Neutrophil (primary cell): Measurements from ENCODE around the gene MGAT1.

Source experiments
- H3K27ac ChIP-seq: fragments of 200-600 bp; sonication (generic); 2 replicates; pipeline ENCODE4 v1.5.1; 2016; ENCODE audit warnings: mild to moderate bottlenecking, moderate library complexity
- H3K27me3 ChIP-seq: fragments of 200-600 bp; sonication (generic); 2 replicates; pipeline ENCODE4 v1.6.0; 2016; ENCODE audit warnings: mild to moderate bottlenecking
- H3K36me3 ChIP-seq: fragments of 200-600 bp; sonication (generic); 2 replicates; pipeline ENCODE4 v1.5.1; 2017
- H3K4me1 ChIP-seq, 2 experiments: fragments of 200-600 bp in 1 of 2; sonication (generic) in 1 of 2; 1 replicate in 1 of 2; 2 replicates in 1 of 2; pipeline versions ENCODE4 v1.5.1 to v1.6.1; 2013 to 2016; ENCODE audit warnings: low read depth in 1 of 2, low read length in 1 of 2, mild to moderate bottlenecking in 1 of 2, moderate library complexity in 1 of 2; ENCODE audit not compliant: control insufficient read depth in 1 of 2, insufficient read depth in 1 of 2
- H3K4me3 ChIP-seq, 2 experiments: fragments of 200-600 bp in 1 of 2; sonication (generic) in 1 of 2; 1 replicate in 1 of 2; 2 replicates in 1 of 2; pipeline ENCODE4 v1.5.1; 2013 to 2016; ENCODE audit warnings: low read depth in 1 of 2, low read length in 1 of 2, mild to moderate bottlenecking in 1 of 2, moderate library complexity in 1 of 2
- H3K9me3 ChIP-seq: fragments of 200-600 bp; sonication (generic); 2 replicates; pipeline ENCODE4 v1.5.1; 2016
- CTCF ChIP-seq: fragments of 200-600 bp; sonication (generic); IDR thresholded peaks from 2 replicates; pipeline ENCODE4 v1.5.1; 2016; ENCODE audit warnings: antibody characterized with exemption

MGAT1 gene

GRCh38 chr5:180779985-180780610 lies 22.5 kb downstream of the MGAT1 start:
- Histone ChIP-seq H3K36me3 (peaks cover 6% of the 10 kb centered on the region), H3K4me1 (no peaks in the 10 kb centered on the region)
- TF ChIP-seq CTCF, result no peak

GRCh38 chr5:180777475-180777874 lies 25.1 kb downstream of the MGAT1 start:
- Histone ChIP-seq H3K36me3 (peaks cover 6% of the 10 kb centered on the region), H3K4me3 (no peak overlapping the region), H3K4me1 (no peaks in the 10 kb centered on the region), H3K27ac (no peak overlapping the region), H3K27me3 (peaks cover 11% of the 10 kb centered on the region), H3K9me3 (no peaks in the 10 kb centered on the region)
- TF ChIP-seq CTCF, result no peak

More at GRCh38 chr5:180779985-180780610, 22.5 kb downstream of the MGAT1 start:
- Histone ChIP-seq H3K4me3 (no peak overlapping the region), H3K9me3 (no peaks in the 10 kb centered on the region), H3K27ac (no peak overlapping the region), H3K27me3 (no peaks in the 10 kb centered on the region)

DNA sequence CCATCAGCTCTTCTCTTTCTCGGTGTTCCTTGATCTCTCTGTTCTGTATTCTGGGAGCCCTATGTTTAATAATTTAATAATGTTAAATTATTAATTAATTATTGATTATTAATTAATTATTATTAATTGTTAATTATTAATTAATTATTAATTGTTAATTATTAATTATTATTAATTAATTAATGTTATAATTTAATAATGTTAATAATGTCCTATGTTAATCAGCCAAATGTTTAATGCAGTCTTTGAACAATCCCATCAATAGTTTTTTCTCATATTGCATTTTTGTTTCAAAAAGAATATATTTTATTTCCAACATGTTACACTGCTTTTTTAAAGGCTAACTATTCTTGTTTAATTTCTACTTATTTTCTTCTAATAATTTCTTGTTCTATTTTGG lies 26.2 kb downstream of the MGAT1 start:
- Histone ChIP-seq H3K4me1 (no peaks in the 10 kb centered on the region), H3K9me3 (no peaks in the 10 kb centered on the region), H3K27me3 (peaks cover 11% of the 10 kb centered on the region), H3K27ac (no peak overlapping the region), H3K4me3 (no peak overlapping the region), H3K36me3 (peaks cover 6% of the 10 kb centered on the region)
- no peak for TF ChIP-seq CTCF

GRCh38 chr5:180775624-180776023 lies 27.0 kb downstream of the MGAT1 start:
- H3K36me3 ChIP-seq, result peaks cover 3% of the 10 kb centered on the region
- H3K27me3 ChIP-seq, result peaks cover 11% of the 10 kb centered on the region
- H3K4me1 ChIP-seq, result no peaks in the 10 kb centered on the region
- H3K4me3 ChIP-seq, result no peak overlapping the region
- no peak overlapping the region for H3K27ac ChIP-seq
- TF ChIP-seq CTCF, result no peak
- no peaks in the 10 kb centered on the region for H3K9me3 ChIP-seq

- Histone ChIP-seq H3K9me3 (no peaks in the 10 kb centered on the region), H3K4me3 (no peak overlapping the region), H3K27ac (no peak overlapping the region), H3K27me3 (peaks cover 11% of the 10 kb centered on the region), H3K36me3 (no peaks in the 10 kb centered on the region), H3K4me1 (no peaks in the 10 kb centered on the region)
- no peak for TF ChIP-seq CTCF
Observed at GRCh38 chr5:180771839-180772238, 30.8 kb downstream of the MGAT1 start.
